ENCODE results near the gene EIPR1. TPM values are rescaled to one million over a fixed set of nuclear protein-coding genes. Genes with fewer than 3 reads are reported as not detected.

Gene EIPR1
- total RNA-seq, 1 experiment from 2014 or later = 27.8 TPM

DNA sequence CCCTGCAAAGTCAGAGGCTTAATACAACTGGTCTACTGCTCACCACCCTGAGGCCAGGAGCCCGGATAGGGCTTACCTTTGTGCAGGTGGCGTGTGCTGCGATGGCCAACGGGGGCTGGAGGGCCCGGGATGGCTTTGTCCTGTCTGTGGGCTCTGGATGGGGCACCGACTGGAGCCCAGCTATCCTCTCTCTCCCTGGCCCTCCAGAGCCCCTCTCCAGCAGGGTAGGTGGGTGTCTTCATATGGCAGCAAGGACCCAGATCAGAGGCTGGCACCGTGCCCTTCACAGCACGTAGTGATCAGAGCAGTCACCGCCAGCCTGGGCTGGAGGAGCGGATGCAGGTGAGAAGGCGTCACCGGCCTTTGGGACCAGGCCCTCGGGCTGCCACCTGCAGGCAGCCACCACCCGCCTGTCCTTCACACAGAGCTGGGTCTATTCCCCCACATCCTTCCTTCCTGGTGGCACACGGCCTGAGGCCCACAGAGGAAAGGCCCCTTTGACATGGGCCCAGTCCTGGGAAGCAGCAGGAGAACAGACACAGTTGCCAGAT, 232.1 kb downstream of the EIPR1 start:
- H3K79me1 ChIP-seq (ENCODE audit: insufficient read depth, low read depth, low read length, poor library complexity, severe bottlenecking) = no peaks in the 10 kb centered on the region
- H2BK20ac ChIP-seq (ENCODE audit: low read depth, low read length, poor library complexity, severe bottlenecking) = no peak overlapping the region
- H4K91ac ChIP-seq (ENCODE audit: insufficient read length, low read depth, low read length) = no peak overlapping the region
- no peak overlapping the region for H3T11ph ChIP-seq (ENCODE audit: low read length)
- Mint-ChIP-seq H3K36me3 (ENCODE audit: insufficient read depth in 1 of 3, low read depth in 3 of 3) (peaks cover under 1 to 4% (median under 1%) of the 10 kb centered on the region in 3 experiments; a peak in 3 of 7 replicates), H3K27me3 (ENCODE audit: low read depth) (no peaks in the 10 kb centered on the region), H3K9me3 (peaks cover 0 to 2% of the 10 kb centered on the region in 2 experiments; a peak in 2 of 5 replicates), H3K4me1 (peaks cover 2 to 5% of the 10 kb centered on the region in 2 experiments; a peak in 1 of 4 replicates), H3K27ac (no peak overlapping the region; a peak in 1 of 7 replicates), H3K4me3 (no peak overlapping the region)
- H3K23ac ChIP-seq (ENCODE audit: insufficient read length, low read depth, low read length) = no peak overlapping the region
- H4K8ac ChIP-seq (replicated peaks; ENCODE audit: insufficient read length, low read depth, low read length) = no peak overlapping the region
- no peaks in the 10 kb centered on the region for H3K23me2 ChIP-seq (ENCODE audit: insufficient read length, low read depth, low read length, poor library complexity, severe bottlenecking)
- H3K56ac ChIP-seq (ENCODE audit: insufficient read length, low read depth, low read length) = no peak overlapping the region
- no peak overlapping the region for H3K4ac ChIP-seq (ENCODE audit: low read depth, low read length)
- TF ChIP-seq, protein P1, sequence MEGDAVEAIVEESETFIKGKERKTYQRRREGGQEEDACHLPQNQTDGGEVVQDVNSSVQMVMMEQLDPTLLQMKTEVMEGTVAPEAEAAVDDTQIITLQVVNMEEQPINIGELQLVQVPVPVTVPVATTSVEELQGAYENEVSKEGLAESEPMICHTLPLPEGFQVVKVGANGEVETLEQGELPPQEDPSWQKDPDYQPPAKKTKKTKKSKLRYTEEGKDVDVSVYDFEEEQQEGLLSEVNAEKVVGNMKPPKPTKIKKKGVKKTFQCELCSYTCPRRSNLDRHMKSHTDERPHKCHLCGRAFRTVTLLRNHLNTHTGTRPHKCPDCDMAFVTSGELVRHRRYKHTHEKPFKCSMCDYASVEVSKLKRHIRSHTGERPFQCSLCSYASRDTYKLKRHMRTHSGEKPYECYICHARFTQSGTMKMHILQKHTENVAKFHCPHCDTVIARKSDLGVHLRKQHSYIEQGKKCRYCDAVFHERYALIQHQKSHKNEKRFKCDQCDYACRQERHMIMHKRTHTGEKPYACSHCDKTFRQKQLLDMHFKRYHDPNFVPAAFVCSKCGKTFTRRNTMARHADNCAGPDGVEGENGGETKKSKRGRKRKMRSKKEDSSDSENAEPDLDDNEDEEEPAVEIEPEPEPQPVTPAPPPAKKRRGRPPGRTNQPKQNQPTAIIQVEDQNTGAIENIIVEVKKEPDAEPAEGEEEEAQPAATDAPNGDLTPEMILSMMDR (conservative IDR thresholded peaks at IDR 0.05) = no peak
- H3K27ac ChIP-seq (ENCODE audit: insufficient read length, low read depth, low read length) = no peak overlapping the region
- no peak overlapping the region for H3K18ac ChIP-seq (ENCODE audit: insufficient read length, low read depth, low read length)
- peak; percentile 33 for DNase-seq
- no peak overlapping the region for H3K14ac ChIP-seq (ENCODE audit: insufficient read depth, low read length)
- H2AK5ac ChIP-seq (ENCODE audit: insufficient read length, low read length) = no peak overlapping the region
- H3K4me2 ChIP-seq (ENCODE audit: insufficient read depth, insufficient read length, low read length) = no peak overlapping the region
- no CpG with 5 or more reads among the region's 15 CpGs for WGBS (ENCODE audit: extremely low coverage, insufficient read length, low lambda C conversion rate)
- H2BK15ac ChIP-seq (ENCODE audit: low read depth, low read length) = no peak overlapping the region
- no peaks in the 10 kb centered on the region for H3K27me3 ChIP-seq (ENCODE audit: insufficient read depth, low read length)
- H4K20me1 ChIP-seq (ENCODE audit: control insufficient read depth, insufficient read depth, insufficient read length) = no peaks in the 10 kb centered on the region
- no peaks in the 10 kb centered on the region for H3K9me3 ChIP-seq (ENCODE audit: control insufficient read depth, low read depth, low read length)
- H2BK5ac ChIP-seq (ENCODE audit: insufficient read length, low read length) = no peak overlapping the region
- H3K4me1 ChIP-seq (ENCODE audit: insufficient read depth, low read length) = no peaks in the 10 kb centered on the region
- no peak overlapping the region for H2BK12ac ChIP-seq (ENCODE audit: insufficient read length, low read depth, low read length)
- no peaks in the 10 kb centered on the region for H3K79me2 ChIP-seq (ENCODE audit: insufficient read depth, low read length)
- H3K9ac ChIP-seq (ENCODE audit: extremely low read depth, insufficient read length, low read length) = no peak overlapping the region
- H2AFZ ChIP-seq (ENCODE audit: low read length) = no peak overlapping the region
- H4K5ac ChIP-seq (ENCODE audit: insufficient read length, low read depth, low read length) = no peak overlapping the region
- no peak overlapping the region for H2BK120ac ChIP-seq (ENCODE audit: low read depth, low read length, poor library complexity, severe bottlenecking)
